ENCODE results near the gene TAS2R13.

The TAS2R13 gene

GRCh38 chr12:10867381-10867780, 42.0 kb downstream of the TAS2R13 start:
- DNase-seq (ENCODE audit: low spot score), result no peak

GRCh38 chr12:10863512-10864218, 45.7 kb downstream of the TAS2R13 start:
- no peak for DNase-seq (ENCODE audit: low spot score)

- DNase-seq (ENCODE audit: low spot score), result no peak
Measured at GRCh38 chr12:10861366-10861765, 48.0 kb downstream of the TAS2R13 start.

Data from GM03348 (cell line).